ENCODE results near the gene LMO1. TPM values are rescaled to one million over a fixed set of nuclear protein-coding genes. Genes with fewer than 3 reads are reported as not detected.

The LMO1 gene
- total and polyA plus RNA-seq, 2 of the 8 experiments (the other 6 are each of a cell fraction or from before 2014, with no cell fraction given) = 0.17 TPM; not detected in 1

DNA sequence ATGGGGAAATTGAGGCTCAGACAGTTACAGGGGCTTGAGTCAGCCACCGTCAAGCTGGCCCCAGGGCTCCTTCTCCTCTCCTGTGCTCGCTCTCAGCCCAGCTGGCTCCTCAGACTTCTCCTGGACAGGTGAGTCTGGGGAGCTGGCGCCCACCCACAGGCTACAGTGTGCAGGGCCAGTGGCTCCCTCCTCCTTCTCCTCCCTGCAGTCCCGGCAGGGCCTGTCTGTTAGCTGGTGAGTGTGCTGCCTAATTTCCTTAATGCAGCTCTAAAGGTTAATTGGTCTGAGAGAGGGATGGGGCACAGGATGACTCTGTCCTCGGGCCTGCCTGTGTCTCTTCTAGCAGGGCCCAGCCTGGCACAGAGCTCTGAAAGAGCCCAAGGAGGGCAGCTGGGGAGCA is 31.7 kb downstream of the LMO1 start (continued):
- TF ChIP-seq RXRA (IDR thresholded peaks at IDR 0.05; ENCODE audit: insufficient read depth, low read depth, low read length) = no peak
- no peak for TF ChIP-seq NANOG (IDR thresholded peaks at IDR 0.05; ENCODE audit: insufficient read depth, low read depth, low read length, poor library complexity, severe bottlenecking)
- TF ChIP-seq JUND (IDR thresholded peaks at IDR 0.05; ENCODE audit: low read length) = no peak
- TF ChIP-seq CEBPB (IDR thresholded peaks at IDR 0.05; ENCODE audit: low read depth, low read length) = no peak
